Mesodermal cell (in vitro differentiated cells): ENCODE results near the gene TSSK6.

Source experiments
- H3K27ac ChIP-seq: 2 replicates; pipeline ENCODE4 v1.7.0; 2013; ENCODE audit warnings: mild to moderate bottlenecking, low read depth, low read length, moderate library complexity; ENCODE audit not compliant: severe bottlenecking
- H3K36me3 ChIP-seq: 2 replicates; pipeline ENCODE4 v1.7.1; 2013; ENCODE audit warnings: mild to moderate bottlenecking, low read length, moderate library complexity; ENCODE audit not compliant: control insufficient read depth, insufficient read depth
- H3K4me1 ChIP-seq: one replicate; pipeline ENCODE4 v1.7.1; 2013; ENCODE audit warnings: mild to moderate bottlenecking, low read length; ENCODE audit not compliant: insufficient read depth, control insufficient read depth, poor library complexity, severe bottlenecking
- H3K4me3 ChIP-seq: 2 replicates; pipeline ENCODE4 v1.7.0; 2013; ENCODE audit warnings: low read length, control low read depth, mild to moderate bottlenecking; ENCODE audit not compliant: insufficient read depth, poor library complexity, severe bottlenecking; ENCODE audit errors: extremely low read depth
- H3K9me3 ChIP-seq: 2 replicates; pipeline ENCODE4 v1.7.1; 2013; ENCODE audit warnings: mild to moderate bottlenecking, low read length, moderate library complexity; ENCODE audit not compliant: control insufficient read depth
- WGBS, 2 experiments: methylation state at CpG; one replicate each; pipeline ENCODE4 v1.1.5; 2013; ENCODE audit warnings: missing lambda C conversion rate in 2 of 2; ENCODE audit not compliant: insufficient coverage in 2 of 2; 5-methylcytosine and 5-hydroxymethylcytosine counted together

The TSSK6 gene

DNA sequence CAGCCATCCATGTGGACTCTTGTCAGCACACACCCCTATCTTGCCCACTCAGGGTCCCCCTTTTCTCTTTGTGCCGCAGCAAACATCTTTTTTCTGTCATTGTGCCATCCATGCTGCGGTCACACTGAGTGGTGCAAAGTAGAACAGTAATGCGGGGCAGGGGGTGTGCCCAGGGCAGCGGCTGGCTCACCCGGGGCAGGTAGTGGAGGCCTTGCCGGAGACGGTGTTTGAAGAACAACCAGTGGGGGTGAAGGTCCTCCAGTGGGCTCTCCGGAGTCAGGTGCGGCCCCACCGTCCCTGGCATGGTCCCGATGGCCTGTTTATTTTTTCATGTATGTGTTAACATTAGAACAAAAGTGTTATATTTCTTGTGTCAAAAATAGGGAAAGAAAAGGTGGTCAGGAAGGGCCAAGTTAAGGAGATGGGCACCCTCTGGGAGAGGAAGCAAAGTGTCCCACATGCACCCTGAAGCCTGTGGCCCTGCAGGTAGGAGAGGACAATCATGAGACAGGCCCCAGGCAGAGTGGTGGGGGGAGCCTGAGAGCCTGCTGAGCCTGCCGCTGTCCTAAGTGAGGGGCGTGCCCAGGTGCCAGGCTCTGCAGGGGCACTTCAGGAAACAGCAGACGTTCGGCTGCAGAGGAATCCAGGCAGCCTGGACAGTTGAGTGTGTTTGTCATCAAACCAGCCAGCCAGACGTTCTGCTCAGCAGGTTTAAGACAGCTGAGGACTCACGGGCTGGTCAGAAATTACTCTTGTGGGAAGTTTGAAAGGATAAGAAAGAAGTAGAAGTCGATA is 12.3 kb downstream of the TSSK6 start:
- Histone ChIP-seq H3K36me3 (peaks cover 96% of the 10 kb centered on the region), H3K4me3 (no peak overlapping the region), H3K9me3 (no peaks in the 10 kb centered on the region), H3K4me1 (no peaks in the 10 kb centered on the region), H3K27ac (no peak overlapping the region)
- WGBS, 2 experiments = 94 to 97% methylated on average over 15 to 18 of the region's 18 CpGs

GRCh38 chr19:19502281-19502680 is 13.1 kb downstream of the TSSK6 start:
- WGBS, 2 experiments = 98 to 99% methylated on average over 18 to 19 of the region's 19 CpGs
- no peak overlapping the region for H3K4me3 ChIP-seq
- H3K36me3 ChIP-seq = peaks cover 96% of the 10 kb centered on the region
- no peaks in the 10 kb centered on the region for H3K4me1 ChIP-seq
- no peak overlapping the region for H3K27ac ChIP-seq
- no peaks in the 10 kb centered on the region for H3K9me3 ChIP-seq

DNA sequence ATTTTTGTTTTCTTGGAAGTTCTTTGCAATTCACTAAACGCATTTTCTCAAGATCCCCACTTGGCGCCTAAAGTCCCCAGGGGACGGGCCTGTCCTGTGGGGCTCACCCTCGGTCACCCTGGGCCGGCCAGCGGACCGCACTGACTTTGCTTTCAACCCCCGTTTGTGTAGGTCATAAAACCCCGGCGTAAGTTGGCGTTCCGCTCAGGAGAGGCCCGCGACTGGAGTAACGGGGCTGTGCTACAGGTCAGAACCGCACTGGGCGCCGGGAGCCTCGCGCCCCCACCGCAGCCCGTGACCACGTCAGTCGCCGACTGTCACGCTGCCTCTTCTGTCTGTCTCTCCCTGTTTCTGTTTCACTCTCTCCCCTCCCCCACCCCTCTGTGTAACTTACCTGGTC is 13.6 kb downstream of the TSSK6 start:
- Histone ChIP-seq H3K36me3 (peaks cover 98% of the 10 kb centered on the region), H3K27ac (no peak overlapping the region), H3K4me3 (no peak overlapping the region), H3K9me3 (no peaks in the 10 kb centered on the region), H3K4me1 (no peaks in the 10 kb centered on the region)
- WGBS, 2 experiments = 95 to 98% methylated on average over 25 of the region's 26 CpGs

DNA sequence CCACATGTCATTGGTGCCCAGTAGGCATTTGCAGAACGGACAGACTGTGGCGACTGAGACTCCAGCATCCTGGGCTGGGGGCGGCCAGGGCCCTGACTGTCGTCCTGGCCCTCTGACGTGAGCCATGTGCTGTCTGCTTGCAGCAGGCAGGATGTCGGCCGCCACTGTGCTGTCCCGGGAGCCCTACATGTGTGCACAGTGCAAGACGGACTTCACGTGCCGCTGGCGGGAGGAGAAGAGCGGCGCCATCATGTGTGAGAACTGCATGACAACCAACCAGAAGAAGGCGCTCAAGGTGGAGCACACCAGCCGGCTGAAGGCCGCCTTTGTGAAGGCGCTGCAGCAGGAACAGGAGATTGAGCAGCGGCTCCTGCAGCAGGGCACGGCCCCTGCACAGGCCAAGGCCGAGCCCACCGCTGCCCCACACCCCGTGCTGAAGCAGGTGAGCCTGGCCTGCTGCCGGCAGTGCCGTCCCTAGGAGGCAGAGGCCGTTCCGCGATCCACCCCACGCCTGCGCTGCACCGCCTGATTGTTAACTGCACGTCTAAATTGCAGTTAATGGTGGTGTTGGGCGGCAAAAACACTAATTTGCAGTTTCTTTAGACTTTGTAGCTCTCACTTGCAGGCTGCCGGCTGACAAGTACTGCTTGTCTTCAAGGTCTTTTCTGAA is 14.2 kb downstream of the TSSK6 start:
- 96 to 97% methylated on average over 33 to 34 of the region's 34 CpGs for WGBS, 2 experiments
- H3K27ac ChIP-seq = no peak overlapping the region
- H3K36me3 ChIP-seq = peaks cover 99% of the 10 kb centered on the region
- no peaks in the 10 kb centered on the region for H3K4me1 ChIP-seq
- no peak overlapping the region for H3K4me3 ChIP-seq
- no peaks in the 10 kb centered on the region for H3K9me3 ChIP-seq

DNA sequence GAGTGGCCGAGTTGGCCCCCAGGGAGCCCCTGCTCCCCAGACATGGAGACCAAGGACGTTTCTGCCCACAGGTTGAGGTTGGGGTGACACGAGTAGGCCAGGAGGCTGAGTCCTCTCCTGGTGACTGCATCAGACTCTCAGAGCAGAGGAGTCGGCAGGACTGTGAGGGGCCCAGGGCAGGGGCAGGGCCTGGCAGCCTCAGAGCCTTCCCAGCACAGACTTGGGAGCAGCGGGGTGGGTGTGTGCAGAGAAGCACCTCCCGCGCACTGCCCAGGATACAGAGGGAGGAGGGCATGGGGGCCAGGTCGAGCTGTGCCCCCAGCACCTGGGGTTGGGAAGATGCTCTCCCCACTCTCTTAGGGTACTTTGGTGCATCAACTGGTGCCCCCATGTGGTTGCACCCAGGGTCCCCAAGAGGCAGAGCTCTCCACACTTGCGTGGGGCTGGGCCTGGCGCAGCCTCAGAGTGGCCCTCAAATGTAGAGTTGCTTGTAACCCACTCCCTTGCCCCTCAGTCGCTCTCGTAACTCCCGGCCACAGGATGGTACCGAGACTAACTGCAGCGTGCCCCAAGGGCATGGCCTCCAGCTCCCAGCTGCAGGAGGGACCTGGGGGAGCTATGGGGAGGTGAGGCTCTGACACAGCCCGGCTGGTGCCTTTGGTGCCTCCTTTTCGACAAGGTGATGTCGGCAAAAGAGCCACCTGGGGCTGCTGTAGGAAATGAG is 15.9 kb downstream of the TSSK6 start:
- WGBS, 2 experiments = 92 to 96% methylated on average over 14 of the region's 18 CpGs
- H3K9me3 ChIP-seq = no peaks in the 10 kb centered on the region
- H3K4me1 ChIP-seq = no peaks in the 10 kb centered on the region
- H3K36me3 ChIP-seq = peaks cover 99% of the 10 kb centered on the region
- no peak overlapping the region for H3K27ac ChIP-seq
- no peak overlapping the region for H3K4me3 ChIP-seq

- no peak overlapping the region for H3K4me3 ChIP-seq
- peaks cover 98% of the 10 kb centered on the region for H3K36me3 ChIP-seq
- 93 to 97% methylated on average over 21 to 28 of the region's 33 CpGs for WGBS, 2 experiments
- H3K4me1 ChIP-seq = no peaks in the 10 kb centered on the region
- H3K27ac ChIP-seq = no peak overlapping the region
- no peaks in the 10 kb centered on the region for H3K9me3 ChIP-seq
Observed at GRCh38 chr19:19498255-19498991, 16.9 kb downstream of the TSSK6 start.

GRCh38 chr19:19495614-19496603 is 19.4 kb downstream of the TSSK6 start:
- Histone ChIP-seq H3K4me1 (no peaks in the 10 kb centered on the region), H3K9me3 (no peaks in the 10 kb centered on the region), H3K36me3 (peaks cover 98% of the 10 kb centered on the region), H3K4me3 (no peak overlapping the region), H3K27ac (no peak overlapping the region)
- 95 to 97% methylated on average over 26 to 28 of the region's 30 CpGs for WGBS, 2 experiments

DNA sequence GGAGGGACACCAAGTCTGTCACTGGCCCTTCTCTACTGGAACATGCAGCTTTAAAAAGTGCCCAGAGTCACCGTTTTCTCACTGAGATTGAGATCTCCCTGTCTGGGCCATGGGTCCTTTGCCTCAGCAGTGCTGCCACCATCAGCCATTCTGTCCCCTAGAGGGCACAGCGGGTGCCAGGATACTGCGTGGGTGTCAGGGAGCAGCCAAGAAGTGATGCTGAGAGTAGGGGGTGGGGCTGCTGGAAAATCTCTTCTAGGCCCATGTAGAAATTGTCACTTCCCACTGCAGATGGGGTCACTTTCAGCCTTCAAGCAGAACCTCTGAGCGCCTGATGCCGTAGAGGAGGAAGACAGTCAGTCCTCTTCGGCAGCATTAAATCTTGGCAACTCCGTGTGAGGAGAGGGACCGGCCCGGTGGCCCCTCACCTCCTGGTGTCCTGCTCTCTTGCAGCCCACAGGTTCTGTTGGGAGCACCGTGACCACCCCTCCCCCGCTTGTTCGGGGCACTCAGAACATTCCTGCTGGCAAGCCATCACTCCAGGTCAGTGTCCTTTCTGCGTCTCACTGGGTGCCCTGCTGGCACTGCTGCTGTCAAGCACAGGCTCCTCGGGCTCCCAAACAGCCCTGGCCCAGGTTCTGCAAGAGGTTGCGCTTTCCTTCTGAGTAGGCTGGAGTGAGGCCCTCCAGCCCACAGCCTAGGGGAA is 21.4 kb downstream of the TSSK6 start:
- Histone ChIP-seq H3K4me1 (peaks cover 11% of the 10 kb centered on the region), H3K9me3 (no peaks in the 10 kb centered on the region), H3K4me3 (no peak overlapping the region), H3K27ac (no peak overlapping the region), H3K36me3 (peaks cover 79% of the 10 kb centered on the region)
- WGBS, 2 experiments = 96 to 100% methylated on average over 12 to 15 of the region's 15 CpGs

- H3K9me3 ChIP-seq = no peaks in the 10 kb centered on the region
- no peak overlapping the region for H3K27ac ChIP-seq
- WGBS, 2 experiments = 96 to 97% methylated on average over 19 to 20 of the region's 21 CpGs
- peaks cover 62% of the 10 kb centered on the region for H3K36me3 ChIP-seq
- no peak overlapping the region for H3K4me3 ChIP-seq
- peaks cover 29% of the 10 kb centered on the region for H3K4me1 ChIP-seq
Observed at GRCh38 chr19:19492026-19492610, 23.2 kb downstream of the TSSK6 start.
